ENCODE data around the gene MCRIP1. TPM values are rescaled to one million over a fixed set of nuclear protein-coding genes. Genes with fewer than 3 reads are reported as not detected.

MCRIP1 gene
- total and polyA plus RNA-seq, 2 of the 8 experiments (the other 6 are each of a cell fraction or from before 2014, with no cell fraction given) = 103 to 151 TPM

DNA sequence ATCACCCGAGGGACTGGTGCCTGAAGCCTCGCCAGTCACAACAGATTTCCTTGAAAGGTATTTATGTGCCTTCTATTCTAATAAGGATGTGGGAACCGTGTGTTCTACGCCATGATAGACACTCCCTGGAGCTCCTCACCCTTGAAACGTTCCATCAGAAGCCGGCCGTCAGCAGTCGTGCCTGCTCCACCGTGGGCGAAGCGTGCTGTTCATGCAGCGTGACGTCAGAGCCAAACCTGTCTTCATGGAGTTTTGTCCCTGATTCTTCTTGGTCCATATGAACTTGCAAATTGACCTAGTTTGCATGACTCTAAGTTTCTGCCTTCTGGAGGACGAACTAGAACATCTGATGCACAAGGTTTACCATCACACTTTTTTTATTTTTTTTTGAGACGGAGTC is 6.2 kb upstream of the MCRIP1 start:
- H3K4me1 ChIP-seq (replicated peaks in 1 of 4; ENCODE audit: control insufficient read depth in 3 of 4, insufficient read depth in 4 of 4, low read length in 3 of 4) = peaks cover 0 to 6% (median 3%) of the 10 kb centered on the region in 4 experiments; a peak in 5 of 7 replicates
- no peak for TF ChIP-seq CBX8 (IDR thresholded peaks at IDR 0.05; ENCODE audit: borderline replicate concordance, low read depth, low read length)
- peaks cover 0 to 1% of the 10 kb centered on the region in 2 experiments for H4K20me1 ChIP-seq (replicated peaks in 1 of 2; ENCODE audit: control insufficient read depth in 1 of 2, insufficient read depth in 2 of 2, low read length in 2 of 2)
- H3K4me3 ChIP-seq (ENCODE audit: extremely low read depth in 1 of 4, insufficient read depth in 2 of 4, low read depth in 3 of 4, low read length in 4 of 4) = no peak overlapping the region
- H3K56ac ChIP-seq (replicated peaks; ENCODE audit: insufficient read length, low read depth, low read length) = no peak overlapping the region
- POLR2A ChIA-PET (ENCODE audit: partially characterized antibody) = interaction anchor here (0.8 to 1.7 kb wide), 5 partner anchors 10 to 33 kb away, joined by 3 to 6 read pairs (median 3); no protein-coding TSS in a partner anchor
- H3K27me3 ChIP-seq (replicated peaks in 1 of 4; ENCODE audit: control insufficient read depth in 3 of 4, extremely low read depth in 1 of 4, insufficient read depth in 3 of 4, low read length in 3 of 4) = no peaks in the 10 kb centered on the region
- no peak overlapping the region for H3K9ac ChIP-seq (replicated peaks in 1 of 4; ENCODE audit: extremely low read depth in 1 of 4, low read depth in 3 of 4, low read length in 3 of 4)
- H2BK20ac ChIP-seq (ENCODE audit: low read length) = no peak overlapping the region
- H3K14ac ChIP-seq (ENCODE audit: insufficient read length) = no peak overlapping the region
- H2BK120ac ChIP-seq (replicated peaks; ENCODE audit: low read depth, low read length) = no peak overlapping the region
- no peaks in the 10 kb centered on the region for H3K9me3 ChIP-seq (ENCODE audit: insufficient read depth in 2 of 2, low read depth in 1 of 2, low read length in 1 of 2)
- DNase-seq (ENCODE audit: low read depth in 1 of 2, low spot score in 2 of 2) (no peak), FAIRE-seq (no peak)
- no peaks in the 10 kb centered on the region for H3K23me2 ChIP-seq (ENCODE audit: low read depth, low read length)
- no peak overlapping the region for H2BK5ac ChIP-seq (ENCODE audit: low read depth, low read length)
- CTCF ChIA-PET (ENCODE audit: partially characterized antibody) = interaction anchor here (0.6 to 2.4 kb wide), 5 partner anchors 30 to 476 kb away, joined by 3 to 11 read pairs (median 4); no protein-coding TSS in a partner anchor
- H4K8ac ChIP-seq (ENCODE audit: extremely low read depth, insufficient read depth, low read length) = no peak overlapping the region
- no peak overlapping the region for H4K5ac ChIP-seq (ENCODE audit: insufficient read length, low read depth, low read length)
- H2AK5ac ChIP-seq (ENCODE audit: low read depth, low read length) = no peak overlapping the region
- no peak overlapping the region for H3K4me2 ChIP-seq (ENCODE audit: insufficient read depth in 1 of 2, low read depth in 2 of 2, low read length in 2 of 2)
- WGBS, 2 experiments (ENCODE audit: extremely low coverage in 1 of 2, insufficient coverage in 1 of 2, insufficient read length in 1 of 2, insufficient replicate concordance in 2 of 2, low coverage in 1 of 2, low lambda C conversion rate in 2 of 2, missing lambda C conversion rate in 1 of 2) = 94% methylated on average over 15 of the region's 15 CpGs; no CpG with 5 or more reads in 1 of the 2 experiments
- H3K4ac ChIP-seq (replicated peaks; ENCODE audit: insufficient read length, low read depth, low read length) = no peak overlapping the region
- H3K79me2 ChIP-seq (ENCODE audit: control insufficient read depth in 1 of 2, insufficient read depth in 2 of 2, low read length in 2 of 2) = no peaks in the 10 kb centered on the region
- H2BK12ac ChIP-seq (ENCODE audit: low read depth, low read length) = no peak overlapping the region
- H4K91ac ChIP-seq (replicated peaks; ENCODE audit: insufficient read length, low read length) = no peak overlapping the region
- H3K36me3 ChIP-seq (ENCODE audit: control insufficient read depth in 2 of 4, insufficient read depth in 4 of 4, low read length in 3 of 4) = peaks cover 0 to 13% (median 10%) of the 10 kb centered on the region in 4 experiments; a peak in 5 of 8 replicates
- no peak overlapping the region for H2AFZ ChIP-seq (ENCODE audit: low read length)
- H3K18ac ChIP-seq (ENCODE audit: extremely low read depth, low read length) = no peak overlapping the region
- H3K79me1 ChIP-seq (ENCODE audit: low read depth, low read length) = peaks cover 3% of the 10 kb centered on the region; the same call in 1 of the 2 replicates
- H3K27ac ChIP-seq (ENCODE audit: low read depth, low read length) = no peak overlapping the region
- no peak overlapping the region for H3K23ac ChIP-seq (ENCODE audit: insufficient read length)
- no peak overlapping the region for H2BK15ac ChIP-seq (ENCODE audit: low read length)

Measured in H1 (cell line).